Fibroblast of gingiva (primary cell): ENCODE data around the gene SPTBN4.
A peak's percentile ranks its signal among the peaks of the same experiment; 100 is the strongest.

Experiments
- DNase-seq: peaks from one replicate; pipeline ENCODE4 v3.0.0-alpha.2; 2011; ENCODE audit warnings: low read depth

SPTBN4 gene

DNA sequence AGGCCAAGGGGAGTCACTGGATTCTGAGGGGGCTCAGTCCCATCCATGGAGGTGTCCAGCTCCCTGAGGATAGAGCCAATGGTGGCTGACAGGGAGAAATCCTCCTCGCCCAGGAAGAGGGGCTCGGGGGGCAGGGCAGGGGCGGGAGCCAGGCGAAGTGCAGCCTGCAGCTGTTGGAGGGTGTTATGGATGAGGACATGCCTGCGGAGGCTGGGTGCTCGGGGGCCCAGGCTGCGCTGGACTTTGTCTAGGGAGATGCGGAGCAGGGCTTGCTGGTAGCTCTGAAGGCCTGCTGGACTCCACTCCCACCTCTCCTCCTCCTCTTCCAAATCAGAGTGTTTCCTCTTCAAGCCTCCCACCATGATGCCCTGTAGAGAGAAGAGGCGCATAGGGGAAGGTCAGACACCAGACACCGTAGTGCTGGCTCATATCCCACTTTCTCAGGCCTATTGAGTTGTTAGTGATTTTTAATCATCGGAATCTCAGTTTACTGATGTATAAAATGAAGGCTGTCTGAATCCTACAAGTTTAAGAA, 25.0 kb upstream of the SPTBN4 start:
- no peak for DNase-seq

DNA sequence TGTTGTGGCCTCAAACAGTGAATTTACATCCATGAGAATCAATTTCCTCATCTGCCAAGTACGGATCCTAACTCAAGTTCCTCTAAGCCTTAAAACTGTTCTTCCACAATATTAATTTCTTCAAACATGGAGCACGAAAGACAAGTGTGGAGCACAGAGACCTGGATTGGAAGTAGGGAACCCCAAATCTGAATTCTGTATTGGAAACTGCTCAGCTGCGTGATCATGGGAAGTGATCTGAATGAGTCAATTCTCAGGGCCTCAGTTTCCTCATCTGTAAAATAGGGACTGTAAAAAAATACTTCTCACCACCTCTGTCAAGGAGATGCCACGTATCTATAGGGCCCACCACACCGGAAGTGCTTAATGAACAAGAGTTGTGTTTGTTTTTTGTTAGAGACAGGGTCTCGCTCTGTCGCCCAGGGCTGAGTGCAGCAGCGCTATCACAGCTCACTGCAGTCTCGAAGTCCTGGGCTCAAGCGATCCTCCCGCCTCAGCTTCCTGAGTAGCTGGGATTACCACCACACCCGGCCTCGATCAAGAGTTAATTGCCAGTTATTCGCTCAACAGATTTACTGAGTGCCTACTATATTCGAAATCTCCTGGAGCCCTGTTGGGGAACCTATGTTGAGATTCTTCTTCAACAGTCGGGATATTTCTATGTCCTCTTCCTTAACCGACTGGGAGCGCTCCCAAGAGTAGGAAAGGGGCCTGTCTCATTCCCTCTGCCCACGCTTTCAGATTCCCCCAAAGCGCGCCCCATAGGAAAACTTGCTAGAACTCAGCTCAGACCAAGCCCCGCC, 24.3 kb upstream of the SPTBN4 start:
- no peak for DNase-seq

DNA sequence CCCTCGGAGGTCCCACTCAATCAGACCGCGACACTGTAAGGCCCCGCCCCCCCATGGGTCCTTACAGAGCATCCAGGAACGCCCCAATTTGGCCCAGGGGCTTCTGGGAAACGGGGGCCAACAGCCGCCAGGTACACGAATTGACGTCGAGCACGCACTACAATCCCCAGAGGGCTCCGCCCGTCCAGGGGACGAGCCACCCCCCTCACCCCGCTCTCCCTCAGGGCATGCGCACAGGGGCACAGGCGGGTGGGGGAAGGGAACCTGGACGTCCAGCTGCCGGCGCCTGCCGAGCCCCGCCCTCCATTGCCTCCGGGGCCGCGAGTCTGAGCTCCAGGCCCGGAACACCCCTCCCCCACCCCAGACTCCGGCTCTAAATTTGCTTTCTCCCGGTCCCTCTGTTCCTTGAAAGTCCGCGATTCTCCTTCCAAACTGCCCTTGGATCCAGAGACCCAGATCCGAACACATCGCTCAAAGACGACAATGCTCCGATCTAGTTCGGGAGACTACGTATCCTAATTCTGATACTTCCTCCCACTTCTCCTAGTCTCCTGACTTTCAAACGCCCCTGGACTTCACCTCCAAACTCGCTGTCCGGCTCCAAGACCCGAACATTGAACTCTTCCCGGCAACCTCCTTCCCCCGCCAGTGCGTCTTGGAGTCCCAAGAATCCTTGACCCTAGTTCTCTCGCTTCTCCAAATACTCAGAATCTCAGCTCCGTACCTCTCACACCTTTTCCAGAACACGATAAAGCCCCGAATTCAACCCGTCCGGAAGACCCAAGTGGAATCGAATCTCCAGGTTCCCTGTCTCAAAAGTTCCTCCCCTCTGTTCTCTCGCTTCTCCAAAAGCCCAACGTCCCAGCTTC, 23.4 kb upstream of the SPTBN4 start:
- DNase-seq = peak; percentile 100

DNA sequence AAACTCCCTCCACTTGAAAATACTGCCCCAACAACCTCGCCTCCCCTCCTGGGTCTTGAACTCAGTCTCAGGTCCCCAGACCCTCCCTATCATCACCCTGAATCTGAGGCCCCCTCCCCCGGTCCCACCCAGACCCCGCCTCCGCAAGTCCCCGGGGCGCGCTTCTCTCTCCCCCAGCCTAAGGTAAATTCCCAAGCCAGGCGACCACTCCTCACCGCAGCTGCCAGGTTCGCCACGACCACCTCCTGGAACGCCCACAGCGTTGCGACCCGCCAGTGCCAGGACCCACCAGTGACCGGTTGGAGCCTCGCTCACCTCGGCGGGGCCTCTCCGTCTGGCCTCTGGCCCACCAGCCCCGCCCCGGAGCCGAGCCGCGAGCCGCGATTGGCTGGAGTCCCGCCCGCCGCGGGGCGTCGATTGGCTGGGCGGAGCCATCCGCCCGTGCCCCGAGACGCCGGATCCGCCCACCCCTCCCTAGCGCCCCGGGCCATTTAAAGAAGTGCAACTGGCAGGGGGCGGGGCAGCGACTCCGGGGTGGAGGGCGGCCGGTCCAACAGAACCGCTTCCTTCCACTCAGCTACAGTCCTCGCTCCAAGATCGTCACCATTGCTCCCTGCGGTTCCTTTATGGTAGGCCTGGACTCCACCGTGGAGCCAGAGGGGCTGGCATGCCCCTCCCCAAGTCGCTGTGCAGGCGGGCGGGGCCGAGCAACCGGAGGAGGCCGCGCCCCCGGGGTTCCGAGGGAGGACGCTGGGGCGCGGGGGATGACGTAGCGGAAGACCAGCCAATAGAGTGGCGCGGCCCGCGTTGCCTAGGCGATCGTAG, 22.6 kb upstream of the SPTBN4 start, which contains the start of gene SERTAD3:
SERTAD3 (minus strand) TSS at position 336 of the 825 bp plus-strand sequence. CDS start 2,255 bp downstream, outside the sequence.
- peak; percentile 93 for DNase-seq

DNA sequence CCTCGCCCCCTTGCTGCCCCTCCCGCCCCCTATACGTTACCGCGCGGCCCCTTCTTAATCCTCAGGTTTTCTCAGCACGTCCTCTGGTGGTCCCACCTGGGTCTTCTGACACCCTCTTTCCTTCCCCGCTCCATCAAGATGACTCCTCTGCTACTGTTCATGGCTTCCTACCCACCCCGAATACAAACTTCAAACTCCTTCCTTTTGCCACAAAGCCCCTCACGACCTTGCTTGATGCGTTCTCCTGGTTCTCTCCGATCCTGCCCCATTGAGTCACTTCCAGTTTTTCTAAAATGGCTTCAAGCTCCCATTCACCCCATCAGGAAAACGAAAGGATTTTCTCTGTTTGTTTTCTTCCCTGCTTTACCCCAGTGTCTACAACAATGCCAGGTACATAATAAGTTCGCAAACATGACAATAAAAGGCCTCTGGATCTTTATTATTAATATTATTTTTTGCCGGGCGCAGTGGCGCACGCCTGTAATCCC, 21.9 kb upstream of the SPTBN4 start:
- DNase-seq = no peak

DNA sequence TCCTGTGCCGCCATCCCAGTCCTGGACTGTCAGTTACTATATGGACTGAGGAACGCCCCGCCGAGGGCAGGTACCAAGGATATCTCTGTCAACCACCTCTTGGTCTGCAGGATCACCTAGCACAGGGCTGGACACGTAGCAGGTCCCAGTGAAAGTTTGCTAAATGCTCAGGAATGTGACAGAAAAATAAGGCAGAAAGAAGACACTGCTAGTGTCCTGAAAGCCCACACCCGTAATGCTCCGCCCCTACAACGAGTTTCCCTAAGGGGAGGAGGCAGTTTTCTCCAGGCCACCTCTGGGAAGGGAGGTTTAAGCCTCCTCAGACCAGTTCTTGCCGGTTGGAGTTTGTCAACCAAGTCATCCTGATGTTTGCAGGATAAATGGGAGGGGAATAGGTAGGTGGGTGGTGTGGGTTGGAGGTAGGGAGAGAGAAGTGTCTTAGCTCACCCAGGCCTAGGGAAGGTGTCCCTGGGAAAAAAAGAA, 21.0 kb upstream of the SPTBN4 start:
- DNase-seq = no peak

DNA sequence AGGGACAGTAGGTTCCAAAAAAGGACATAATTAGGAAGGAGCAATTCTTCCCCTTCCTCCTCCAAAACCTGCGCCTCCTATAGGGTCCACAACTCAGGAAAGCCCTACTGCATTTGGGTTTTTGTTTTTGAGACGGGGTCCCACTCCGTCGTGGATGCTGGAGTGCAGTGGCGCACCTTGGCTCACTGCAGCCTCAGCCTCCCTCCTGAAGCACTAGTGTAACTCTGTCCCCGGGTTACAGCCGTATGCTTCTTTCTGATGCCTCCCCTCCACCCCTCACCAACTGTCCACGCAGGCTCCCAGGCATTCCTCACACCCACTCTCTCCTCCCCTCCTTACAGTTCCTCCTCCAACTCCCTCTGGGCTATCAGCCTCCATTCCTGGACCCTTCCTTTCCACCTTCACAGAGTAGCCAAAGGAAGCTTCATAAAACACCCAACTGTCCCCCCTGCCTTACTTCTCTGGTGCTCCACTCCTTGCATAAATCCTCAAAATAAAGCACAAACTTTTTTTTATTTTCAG, 20.5 kb upstream of the SPTBN4 start:
- no peak for DNase-seq

DNA sequence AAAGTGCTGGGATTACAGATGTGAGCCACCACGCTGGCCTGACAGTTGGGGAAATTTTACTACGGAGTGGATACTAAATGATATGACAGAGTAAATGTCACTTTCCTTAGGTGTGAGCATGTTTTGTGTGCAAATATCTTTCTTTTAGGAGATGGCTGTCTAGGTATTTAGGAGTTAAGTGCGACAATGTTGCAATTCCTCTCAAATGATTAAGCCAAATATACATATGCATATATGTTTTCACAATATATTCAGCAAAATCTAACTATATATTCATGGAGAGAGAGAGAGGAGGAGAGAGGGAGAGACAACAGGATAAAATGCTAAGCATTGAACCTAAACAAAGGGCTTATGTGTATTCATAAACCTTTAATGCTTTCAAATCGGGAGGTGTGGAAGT, 17.3 kb upstream of the SPTBN4 start:
- DNase-seq = no peak

DNA sequence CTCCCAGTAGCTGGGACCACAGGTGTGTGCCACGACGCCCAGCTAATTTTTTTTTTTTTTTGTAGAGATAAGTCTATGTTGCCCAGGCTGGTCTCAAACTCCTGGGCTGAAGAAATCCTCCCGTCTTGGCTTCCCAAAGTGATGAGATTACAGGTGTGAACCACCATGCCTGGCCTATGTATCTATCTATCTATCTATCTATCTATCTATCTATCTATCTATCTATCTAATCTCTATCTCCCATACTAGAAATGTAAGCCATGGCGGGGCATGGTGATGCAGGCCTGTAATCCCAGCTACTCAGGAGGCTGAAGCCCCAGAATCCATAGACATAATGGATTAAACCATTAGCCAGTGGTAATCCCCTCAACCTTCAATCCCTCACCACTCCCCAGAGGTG, 16.1 kb upstream of the SPTBN4 start:
- no peak for DNase-seq

DNA sequence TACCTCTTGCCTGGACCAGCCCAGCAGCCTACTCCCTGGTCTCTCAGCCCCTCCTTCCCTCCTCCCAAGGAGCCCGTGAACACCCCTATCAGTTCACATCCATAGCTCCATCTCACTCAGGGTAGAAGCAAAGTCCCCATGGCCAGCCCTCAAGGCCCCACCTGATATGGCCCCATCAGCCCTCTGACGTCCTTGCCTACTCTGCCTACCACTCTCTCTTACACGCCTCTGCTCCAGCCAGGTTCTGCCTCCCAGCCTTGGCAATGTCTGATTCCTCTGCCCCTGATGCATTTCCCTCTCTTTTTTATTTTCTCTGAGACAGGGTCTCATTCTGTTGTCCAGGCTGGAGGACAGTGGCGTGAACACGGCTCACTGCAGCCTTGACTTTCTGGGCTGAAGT, 14.8 kb upstream of the SPTBN4 start:
- no peak for DNase-seq

DNA sequence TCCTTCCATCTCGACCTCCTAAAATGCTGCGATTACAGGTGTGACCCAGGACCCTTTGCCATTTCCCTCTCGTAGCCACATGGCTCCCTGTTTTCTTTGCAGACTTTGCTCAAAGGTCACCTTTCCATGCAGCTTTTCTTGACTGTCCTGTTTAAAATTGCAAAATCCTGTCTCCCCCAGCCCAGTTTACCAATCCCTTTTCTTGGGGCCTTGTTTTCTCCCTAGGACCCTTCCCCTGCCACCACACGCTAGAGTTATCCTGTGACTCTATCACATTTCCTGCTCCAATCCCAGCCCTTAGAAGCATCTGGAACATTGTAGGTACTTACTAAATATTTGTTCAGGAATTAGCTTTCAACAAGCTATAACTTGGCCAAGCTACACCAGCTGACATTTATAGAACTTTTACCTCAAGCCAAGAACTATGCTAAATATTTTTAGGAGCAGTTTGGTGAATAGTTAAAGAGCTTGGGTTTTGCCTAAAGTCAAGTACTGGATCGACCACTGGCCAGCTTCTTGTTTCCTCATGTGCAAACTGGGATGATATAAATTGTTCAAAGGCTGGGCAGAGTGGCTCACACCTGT, 13.6 kb upstream of the SPTBN4 start:
- DNase-seq = no peak

DNA sequence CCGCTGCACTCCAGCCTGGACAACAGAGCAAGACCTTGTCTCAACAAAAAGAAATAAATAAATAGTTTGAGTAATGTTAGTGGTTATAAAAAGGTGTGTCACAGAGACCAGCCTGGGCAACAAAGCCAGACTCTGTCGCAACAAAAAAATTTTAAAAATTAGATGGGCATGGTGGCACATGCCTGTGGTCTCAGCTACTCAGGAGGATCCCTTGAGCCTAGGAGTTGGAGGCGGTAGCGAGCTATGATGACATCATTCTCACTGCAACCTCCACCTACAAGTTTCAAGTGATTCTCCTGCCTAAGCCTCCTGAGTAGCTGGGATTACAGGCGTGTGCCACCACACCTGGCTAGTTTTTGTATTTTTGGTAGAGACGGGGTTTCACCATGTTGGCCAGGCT, 12.9 kb upstream of the SPTBN4 start:
- DNase-seq = peak; percentile 26

DNA sequence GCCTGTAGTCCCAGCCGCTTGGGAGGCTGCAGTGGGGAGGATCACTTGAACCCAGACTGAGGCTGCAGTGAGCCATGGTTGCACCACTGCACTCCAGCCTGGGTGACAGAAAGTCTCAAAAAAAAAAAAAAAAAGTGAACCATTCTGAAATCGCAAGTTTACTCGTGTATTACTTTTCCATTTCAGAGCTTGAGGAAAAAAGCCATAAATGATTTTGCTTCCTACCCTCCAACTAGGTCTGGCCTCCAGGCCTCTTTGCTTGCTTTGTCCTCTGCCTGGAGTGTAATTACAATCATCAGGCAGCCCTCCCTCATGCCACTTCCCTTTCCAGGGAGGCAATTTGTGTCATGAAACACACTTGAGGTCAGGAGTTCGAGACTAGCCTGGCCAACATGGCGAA, 9.8 kb upstream of the SPTBN4 start:
- no peak for DNase-seq

DNA sequence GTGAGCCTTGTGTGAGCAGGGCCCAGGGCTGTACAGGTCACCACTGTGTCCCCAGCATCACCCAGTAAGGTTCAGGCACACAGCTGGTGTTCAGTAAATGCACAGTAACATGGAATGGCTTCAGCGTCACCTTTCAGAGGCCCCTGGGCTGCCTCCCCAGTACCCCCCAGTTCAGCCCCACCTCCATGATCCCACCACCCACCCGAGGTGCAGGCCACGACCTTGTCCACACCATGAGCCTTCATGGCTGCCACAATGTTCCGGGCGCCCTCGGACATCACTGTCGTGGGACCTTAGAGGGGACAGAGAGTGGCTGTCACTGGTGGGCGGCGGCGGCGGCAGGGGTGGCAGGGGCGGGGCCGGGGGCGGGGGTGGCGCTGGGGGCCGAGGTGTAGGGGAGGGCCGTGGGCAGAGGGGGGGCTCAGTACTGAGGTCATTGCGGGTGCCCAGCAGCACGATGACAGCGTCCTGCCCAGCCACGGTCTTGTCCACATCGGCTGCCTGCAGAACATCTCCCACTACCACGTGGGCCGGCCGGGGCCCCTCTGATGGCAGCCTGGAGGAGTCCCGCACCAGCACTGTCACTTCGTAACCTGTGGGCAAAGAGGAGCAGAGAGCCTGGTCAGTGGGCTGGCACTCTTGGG, 8.7 kb upstream of the SPTBN4 start:
- no peak for DNase-seq

DNA sequence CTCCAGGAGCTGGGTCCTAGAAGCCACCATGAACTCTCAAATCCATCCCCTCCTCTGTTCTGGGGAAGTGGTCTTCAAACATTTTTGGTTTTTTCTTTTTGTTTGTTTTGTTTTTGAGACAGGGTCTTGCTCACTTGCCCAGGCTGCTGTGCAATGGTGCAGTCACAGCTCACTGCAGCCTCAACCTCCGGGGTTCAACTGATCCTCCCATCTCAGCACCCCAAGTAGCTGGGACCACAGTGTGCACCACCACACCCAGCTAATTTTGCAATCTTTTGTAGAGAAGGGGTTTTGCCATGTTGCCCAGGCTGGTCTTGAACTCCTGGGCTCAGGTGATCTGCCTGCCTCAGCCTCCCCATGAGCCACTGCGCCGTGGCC, 8.2 kb upstream of the SPTBN4 start:
- no peak for DNase-seq

DNA sequence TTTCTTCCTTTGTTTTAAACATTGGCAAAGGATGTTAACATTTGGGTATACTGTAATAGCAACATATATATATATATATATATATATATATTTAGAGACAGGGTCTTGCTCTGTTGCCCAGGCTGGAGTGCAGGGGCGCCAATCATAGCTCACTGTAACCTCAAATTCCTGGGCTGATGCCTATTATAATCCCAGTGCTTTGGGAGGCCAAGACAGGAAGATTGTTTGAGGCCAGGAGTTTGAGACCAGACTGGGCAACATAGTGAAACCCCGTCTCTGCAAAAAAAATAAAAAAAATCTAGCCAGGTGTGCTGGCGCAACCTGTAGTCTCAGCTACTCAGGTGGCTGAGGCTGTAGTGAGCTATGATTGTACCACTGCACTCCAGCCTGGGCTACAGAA, 6.6 kb upstream of the SPTBN4 start:
- no peak for DNase-seq

DNA sequence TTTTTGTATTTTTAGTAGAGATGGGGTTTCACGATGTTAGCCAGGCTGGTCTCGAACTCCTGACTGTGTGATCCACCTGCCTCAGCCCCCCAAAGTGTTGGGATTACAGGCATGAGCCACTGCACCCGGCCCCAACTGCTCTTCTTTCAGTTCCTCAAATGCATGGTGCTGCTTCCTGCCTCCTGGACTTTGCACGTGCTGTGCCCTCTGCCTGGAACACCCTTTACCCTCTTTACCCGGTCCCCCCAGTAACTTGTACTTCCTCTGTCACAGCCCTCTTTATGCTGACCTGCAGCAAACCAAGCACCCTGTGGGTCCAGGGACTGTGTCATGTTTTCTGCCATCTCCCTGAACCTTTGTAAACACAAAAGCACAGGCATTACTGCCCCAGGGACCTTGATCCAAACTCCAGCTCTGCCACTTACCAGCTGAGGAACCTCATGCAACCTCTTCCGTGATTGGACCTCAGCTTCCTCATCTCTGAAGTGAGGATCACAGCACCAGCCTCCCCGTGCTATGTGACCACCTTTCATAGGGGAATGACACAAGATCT, 5.1 kb upstream of the SPTBN4 start:
- DNase-seq = no peak

DNA sequence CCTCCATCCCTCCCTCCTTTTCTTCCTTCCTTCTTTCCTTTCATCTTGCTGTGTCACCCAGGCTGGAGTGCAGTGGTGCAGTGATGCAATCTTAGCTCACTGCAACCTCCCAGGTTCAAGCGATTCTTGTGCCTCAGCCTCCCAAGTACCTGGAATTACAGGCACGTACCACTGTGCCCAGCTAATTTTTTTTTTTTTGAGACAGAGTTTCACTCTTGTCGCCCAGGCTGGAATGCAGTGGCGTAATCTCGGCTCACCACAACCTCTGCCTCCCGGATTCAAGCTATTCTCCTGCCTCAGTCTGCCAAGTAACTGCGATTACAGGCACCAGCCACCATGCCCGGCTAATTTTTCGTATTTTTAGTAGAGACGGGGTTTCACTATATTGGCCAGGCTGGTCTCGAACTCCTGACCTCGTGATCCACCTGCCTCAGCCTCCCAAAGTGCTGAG, 3.2 kb upstream of the SPTBN4 start:
- DNase-seq = peak; percentile 66

DNA sequence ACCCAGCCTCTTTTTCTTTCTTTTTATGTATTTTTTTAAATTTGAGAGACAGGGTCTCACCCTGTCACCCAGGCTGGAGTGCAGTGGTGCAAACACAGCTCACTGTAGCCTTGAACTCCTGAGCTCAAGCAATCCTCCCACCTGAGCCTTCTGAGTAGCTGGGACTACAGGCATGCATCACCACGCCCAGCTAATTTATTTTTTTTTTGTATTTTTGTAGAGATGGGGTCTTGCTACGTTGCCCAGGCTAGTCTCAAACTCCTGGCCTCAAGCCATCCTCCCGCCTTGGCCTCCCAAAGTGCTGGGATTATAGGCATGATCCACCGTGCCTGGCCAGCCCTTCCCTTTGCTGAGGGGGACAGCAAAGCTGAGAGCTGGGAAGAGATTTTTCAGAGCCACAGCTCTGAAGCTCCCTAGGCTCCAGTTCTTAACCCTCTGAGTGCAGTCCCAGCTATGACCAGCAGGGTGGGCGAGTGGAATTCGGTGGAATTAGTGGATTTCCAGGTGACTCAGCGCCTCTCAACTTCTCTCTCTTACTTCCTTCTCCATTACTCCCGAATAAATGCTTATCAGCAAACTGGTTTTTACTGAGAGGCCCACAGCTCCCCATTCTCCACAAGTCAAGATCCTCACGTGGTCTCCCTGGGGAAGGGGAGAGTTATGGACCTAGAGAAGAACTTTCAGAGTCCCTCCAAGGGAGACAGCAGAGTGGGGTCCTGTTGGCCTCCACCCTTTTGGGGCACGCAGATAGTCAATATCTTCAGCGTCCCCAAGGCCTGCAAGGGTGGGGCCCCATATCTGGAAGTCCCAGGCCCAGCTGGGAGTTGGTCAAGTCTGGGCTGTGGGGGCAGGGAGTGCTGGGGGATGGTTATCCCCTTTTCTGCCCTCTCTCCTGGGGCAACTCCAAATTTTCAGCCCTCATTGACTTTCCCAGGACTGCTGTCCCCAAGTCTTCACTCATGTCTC, 2.5 kb upstream of the SPTBN4 start:
- peak; percentile 82 for DNase-seq
